NT2/D1 (cell line): ENCODE measurements around the gene PADI2.

Experiments used
- SUZ12 ChIP-seq: IDR thresholded peaks from 2 replicates; pipeline ENCODE4 v1.6.1; 2011; ENCODE audit not compliant: insufficient read length, insufficient read depth; ENCODE audit errors: extremely low read depth
- YY1 ChIP-seq: IDR thresholded peaks from 2 replicates; pipeline ENCODE4 v1.6.1; 2011; ENCODE audit not compliant: insufficient read length, insufficient read depth
- ZNF274 ChIP-seq: IDR thresholded peaks from 2 replicates; pipeline ENCODE4 v1.6.1; 2011; ENCODE audit warnings: mild to moderate bottlenecking, low read depth, low read length

DNA sequence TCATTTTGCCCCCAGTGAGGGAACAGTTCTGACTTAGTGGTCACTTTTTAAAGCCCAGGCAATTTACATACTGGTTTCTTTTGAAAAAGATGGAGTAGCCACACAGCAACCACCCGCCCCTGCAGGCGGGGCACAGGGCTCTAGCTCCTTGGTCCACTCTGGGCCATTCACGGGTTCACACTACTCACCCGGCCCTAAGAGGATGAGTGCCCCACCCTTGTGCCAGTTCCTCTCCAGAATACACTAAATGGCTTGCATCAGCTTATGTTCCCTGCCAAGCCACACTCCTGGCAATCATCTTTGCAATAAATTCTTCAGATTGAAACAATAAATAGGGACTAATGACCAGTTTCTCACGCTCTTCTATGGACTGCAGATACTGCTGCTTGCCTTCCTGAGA is 91.8 kb downstream of the PADI2 start:
- TF ChIP-seq ZNF274 (no peak), YY1 (no peak), SUZ12 (no peak)
